IPS-20b (cell line): ENCODE measurements around the gene TCERG1L.

Source experiments
- H3K27ac ChIP-seq: one replicate; pipeline ENCODE4 v1.5.1; 2013; ENCODE audit warnings: low read length
- H3K27me3 ChIP-seq: 2 replicates; pipeline ENCODE4 v1.6.1; 2013; ENCODE audit warnings: mild to moderate bottlenecking, low read length, inconsistent platforms; ENCODE audit not compliant: insufficient read depth
- H3K36me3 ChIP-seq: 2 replicates; pipeline ENCODE4 v1.6.1; 2013; ENCODE audit warnings: low read depth, mild to moderate bottlenecking, inconsistent platforms, low read length, moderate library complexity; ENCODE audit not compliant: insufficient read depth
- H3K4me1 ChIP-seq: 2 replicates; pipeline ENCODE4 v1.6.1; 2013; ENCODE audit warnings: mild to moderate bottlenecking, control low read depth, inconsistent platforms, low read length, moderate library complexity; ENCODE audit not compliant: insufficient read depth
- H3K4me3 ChIP-seq: 2 replicates; pipeline ENCODE4 v1.5.1; 2013; ENCODE audit warnings: mild to moderate bottlenecking, low read length, inconsistent platforms
- H3K9ac ChIP-seq: 2 replicates; pipeline ENCODE4 v1.6.1; 2013; ENCODE audit warnings: low read depth, mild to moderate bottlenecking, inconsistent platforms, low read length, moderate library complexity
- H3K9me3 ChIP-seq: 2 replicates; pipeline ENCODE4 v1.6.1; 2013; ENCODE audit warnings: mild to moderate bottlenecking, low read depth, low read length, inconsistent platforms; ENCODE audit not compliant: insufficient read depth

The TCERG1L gene

DNA sequence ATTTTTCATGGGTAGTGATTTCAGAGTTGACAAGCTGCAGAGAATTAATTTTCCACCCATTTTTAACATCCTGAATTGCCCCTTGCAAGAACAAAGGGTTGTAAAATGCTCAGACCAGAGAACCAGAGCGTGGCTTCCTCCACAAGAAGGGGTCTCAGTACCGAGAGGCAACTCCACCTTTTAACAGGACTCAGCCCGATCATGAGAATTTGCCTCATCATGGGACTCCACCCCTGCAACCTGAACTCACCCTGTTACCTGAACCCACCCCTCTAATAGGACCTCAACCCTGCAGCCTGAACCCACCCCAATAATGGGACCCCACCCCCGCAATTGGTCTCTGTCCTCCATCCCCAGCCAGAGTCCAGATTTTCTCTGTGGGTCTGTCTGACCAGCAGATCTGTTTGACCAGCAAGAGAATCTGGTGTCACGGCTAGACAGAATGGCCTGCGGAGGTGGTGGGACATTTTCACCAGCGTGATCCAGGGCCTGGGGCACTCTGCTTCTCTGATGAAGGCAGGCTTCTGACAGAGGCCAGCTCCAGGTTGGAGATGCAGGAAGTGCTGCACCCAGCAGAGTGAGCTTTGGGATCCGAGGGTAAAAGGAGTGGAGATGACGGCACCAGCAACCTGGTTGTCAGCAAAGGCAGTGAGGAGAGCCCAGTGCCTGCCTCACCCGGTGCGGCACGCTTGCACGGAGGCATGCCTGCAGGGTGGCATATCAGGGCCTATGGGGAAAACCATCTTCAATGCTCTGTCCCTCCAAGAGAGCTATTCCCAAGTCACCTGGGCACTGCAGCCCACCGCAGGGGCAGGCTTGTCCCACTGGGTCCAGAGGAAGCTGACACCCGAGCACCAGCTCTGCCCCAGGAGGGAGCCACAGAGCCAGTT is 136.6 kb downstream of the TCERG1L start:
- Histone ChIP-seq H3K9me3 (peaks cover 6% of the 10 kb centered on the region; the same call in 1 of the 2 replicates), H3K9ac (no peak overlapping the region), H3K4me1 (no peaks in the 10 kb centered on the region), H3K27ac (no peak overlapping the region), H3K36me3 (no peaks in the 10 kb centered on the region), H3K4me3 (no peak overlapping the region), H3K27me3 (no peaks in the 10 kb centered on the region)

DNA sequence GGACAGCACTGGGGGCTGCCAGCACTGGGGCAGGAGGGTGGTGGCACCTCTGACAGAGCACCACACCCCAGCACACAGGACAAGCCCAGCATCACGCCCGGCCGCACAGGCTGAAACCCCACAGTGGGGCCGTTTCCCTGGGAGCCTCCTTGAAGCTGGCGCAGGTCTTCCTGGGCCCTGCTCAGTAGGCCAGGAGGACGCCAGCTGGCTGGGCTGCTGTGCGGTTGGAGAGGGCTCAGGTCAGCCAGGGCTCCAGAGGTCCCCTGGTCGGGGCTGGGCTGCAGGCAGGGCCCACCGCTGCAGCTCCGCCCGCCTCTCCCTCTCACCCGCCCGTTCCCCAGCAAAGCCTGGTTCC is 137.3 kb downstream of the TCERG1L start:
- H3K9ac ChIP-seq: no peak overlapping the region

DNA sequence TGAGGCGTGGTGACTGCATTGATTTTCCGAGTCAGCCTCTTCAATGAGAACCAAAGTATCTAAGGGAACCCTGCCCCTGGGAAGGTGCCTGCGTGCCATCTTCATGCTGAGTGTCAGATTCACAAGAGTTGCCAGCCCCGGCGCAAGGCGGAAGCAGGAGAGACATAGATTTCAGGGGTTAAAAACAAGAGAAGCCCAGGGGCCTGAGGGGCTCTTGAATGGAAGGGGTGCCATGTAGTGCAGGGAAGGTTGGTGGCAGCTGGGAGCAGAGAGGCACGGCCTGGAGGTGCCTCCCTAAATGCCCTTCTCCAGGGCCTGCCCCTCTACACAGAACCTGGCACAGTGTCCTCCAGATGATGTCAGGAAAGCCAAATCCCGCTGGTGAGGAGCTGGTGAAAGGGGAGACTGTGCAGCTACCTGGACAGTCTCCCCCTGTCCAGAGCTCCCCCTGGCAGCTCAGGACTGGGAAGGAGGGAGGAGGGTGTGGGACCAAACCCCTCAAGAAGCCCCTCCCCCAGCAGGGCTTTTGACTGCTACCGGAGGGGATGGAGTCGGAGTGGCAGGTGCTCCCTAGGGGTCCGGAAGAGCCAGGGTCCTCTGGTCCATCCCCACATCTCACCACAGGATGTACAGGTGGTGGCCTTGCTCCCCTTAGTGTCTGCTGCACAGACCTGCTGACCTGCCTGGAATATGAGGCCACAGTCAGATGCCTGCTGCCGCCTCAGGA is 137.9 kb downstream of the TCERG1L start:
- peaks cover 6% of the 10 kb centered on the region; the same call in 1 of the 2 replicates for H3K9me3 ChIP-seq
- H3K27me3 ChIP-seq: no peaks in the 10 kb centered on the region
- no peaks in the 10 kb centered on the region for H3K4me1 ChIP-seq
- no peak overlapping the region for H3K27ac ChIP-seq
- no peaks in the 10 kb centered on the region for H3K36me3 ChIP-seq
- H3K9ac ChIP-seq: no peak overlapping the region
- H3K4me3 ChIP-seq: no peak overlapping the region

More for the DNA sequence above, 137.3 kb downstream of the TCERG1L start:
- H3K27me3 ChIP-seq: no peaks in the 10 kb centered on the region
- no peaks in the 10 kb centered on the region for H3K4me1 ChIP-seq
- no peak overlapping the region for H3K27ac ChIP-seq
- no peaks in the 10 kb centered on the region for H3K36me3 ChIP-seq
- H3K4me3 ChIP-seq: no peak overlapping the region
- H3K9me3 ChIP-seq: peaks cover 6% of the 10 kb centered on the region; the same call in 1 of the 2 replicates

DNA sequence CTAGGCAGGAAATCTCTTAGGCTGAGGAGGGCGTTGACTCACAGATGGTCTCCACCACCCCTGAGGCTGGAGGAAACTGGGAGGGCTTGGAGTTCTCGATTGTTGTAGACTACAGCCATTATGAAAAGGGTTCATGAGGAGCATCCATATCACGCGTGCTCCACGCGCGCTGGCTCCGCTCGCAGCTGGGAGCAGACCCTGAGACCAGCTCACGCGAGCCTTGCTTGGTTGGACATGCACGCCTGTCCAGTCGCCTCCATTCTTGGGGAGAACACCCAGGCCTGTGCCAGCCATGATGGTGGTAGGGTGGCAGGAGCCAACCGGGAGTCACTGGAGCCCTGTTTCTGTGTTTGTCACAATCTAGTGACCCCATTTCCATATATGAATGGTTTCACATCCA is 139.1 kb downstream of the TCERG1L start:
- Histone ChIP-seq H3K9me3 (peaks cover 6% of the 10 kb centered on the region; the same call in 1 of the 2 replicates), H3K27me3 (no peaks in the 10 kb centered on the region), H3K36me3 (no peaks in the 10 kb centered on the region), H3K27ac (no peak overlapping the region), H3K9ac (no peak overlapping the region), H3K4me1 (no peaks in the 10 kb centered on the region), H3K4me3 (no peak overlapping the region)

DNA sequence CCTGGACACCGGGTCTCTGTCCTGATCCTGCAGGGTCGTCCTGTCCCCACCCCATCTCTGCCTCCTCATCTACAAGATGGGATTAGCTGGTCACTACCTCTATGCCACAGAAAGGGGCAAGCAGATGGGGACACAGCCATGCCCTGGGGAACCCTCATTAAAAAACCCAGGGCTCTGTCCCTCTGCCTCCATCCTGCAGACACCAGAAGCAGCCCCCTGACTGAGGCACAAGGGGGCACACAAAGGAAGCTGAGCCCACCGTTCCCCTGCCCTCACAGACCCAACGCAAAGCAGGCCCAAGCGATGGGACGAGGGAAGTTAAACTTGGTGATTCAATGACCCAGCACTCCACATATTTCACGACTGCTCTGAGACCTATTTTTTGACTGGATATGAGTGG is 142.4 kb downstream of the TCERG1L start:
- no peaks in the 10 kb centered on the region for H3K4me1 ChIP-seq
- H3K36me3 ChIP-seq: no peaks in the 10 kb centered on the region
- H3K4me3 ChIP-seq: no peak overlapping the region
- H3K9me3 ChIP-seq: no peaks in the 10 kb centered on the region
- no peaks in the 10 kb centered on the region for H3K27me3 ChIP-seq
- no peak overlapping the region for H3K9ac ChIP-seq
- H3K27ac ChIP-seq: no peak overlapping the region

DNA sequence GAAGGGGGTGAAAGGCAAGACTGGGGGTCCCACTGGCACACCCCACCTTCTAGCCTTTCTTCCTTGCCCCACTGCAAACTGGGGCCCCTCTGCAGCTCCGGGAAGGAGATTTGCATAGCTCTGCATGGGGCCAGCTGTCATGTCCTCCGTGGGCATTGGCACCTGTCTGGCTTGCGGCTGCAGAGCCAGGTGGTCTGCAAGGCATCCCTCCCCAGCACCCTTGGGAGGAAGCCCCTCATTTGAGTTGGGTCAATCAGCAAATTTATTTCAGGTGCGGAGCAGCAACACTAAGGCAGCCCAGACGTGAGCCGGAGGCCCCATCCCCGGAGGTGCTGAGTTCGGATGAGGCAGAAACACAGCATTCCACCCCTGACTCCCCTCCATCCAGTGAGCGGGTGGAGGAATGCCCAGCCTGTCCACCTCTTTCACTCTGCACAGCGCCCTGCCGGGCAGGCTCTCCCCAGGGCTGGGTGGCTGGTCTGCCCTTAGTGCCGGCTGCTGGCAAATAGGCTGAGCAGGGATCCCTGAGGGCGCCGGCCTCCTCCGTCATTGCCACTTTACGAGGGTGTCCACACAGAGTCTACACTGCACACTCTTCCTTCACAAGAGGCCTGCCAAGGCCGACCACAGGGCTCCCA is 143.2 kb downstream of the TCERG1L start:
- no peaks in the 10 kb centered on the region for H3K9me3 ChIP-seq
- no peaks in the 10 kb centered on the region for H3K4me1 ChIP-seq
- H3K9ac ChIP-seq: no peak overlapping the region
- H3K27me3 ChIP-seq: no peaks in the 10 kb centered on the region
- H3K27ac ChIP-seq: no peak overlapping the region
- no peak overlapping the region for H3K4me3 ChIP-seq
- no peaks in the 10 kb centered on the region for H3K36me3 ChIP-seq

DNA sequence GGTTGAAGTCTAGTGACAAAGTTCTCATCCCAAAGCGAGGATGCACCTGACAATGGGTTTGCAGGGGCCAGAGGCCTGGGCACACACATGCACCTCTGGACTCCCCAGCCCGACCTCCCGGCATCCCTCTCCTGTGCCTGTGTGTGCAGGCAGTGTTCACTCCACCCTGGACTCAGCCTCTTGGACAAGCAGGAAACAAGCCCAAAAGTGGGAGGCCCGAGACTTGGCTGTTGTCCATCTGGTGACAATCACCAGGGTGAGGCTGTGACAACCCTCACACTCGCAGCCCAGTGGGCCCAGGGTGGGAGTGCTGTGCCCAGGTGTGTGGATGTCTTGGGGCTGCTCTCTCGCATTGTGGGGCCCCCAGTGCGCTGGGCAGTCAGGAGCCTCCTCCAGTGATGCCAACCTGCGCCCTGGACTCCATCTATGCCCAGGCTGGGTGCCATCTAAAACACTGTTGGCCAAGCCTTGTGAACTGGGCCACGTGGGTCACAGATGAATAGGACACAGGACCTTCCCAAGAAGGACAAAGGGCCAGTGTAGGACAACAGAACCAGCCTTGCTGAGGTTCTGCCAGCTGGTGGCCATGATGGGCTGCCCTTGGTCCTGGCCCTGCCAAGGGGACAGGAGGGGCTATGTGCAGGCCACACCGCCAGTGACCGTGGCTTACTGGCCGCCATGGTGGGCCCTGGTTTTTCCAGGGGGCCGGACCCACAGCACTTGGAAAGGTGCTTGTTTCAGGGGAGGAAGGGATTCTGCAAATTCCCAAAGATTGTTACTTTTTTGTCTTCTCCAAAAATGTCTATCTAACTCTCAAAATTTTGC is 144.3 kb downstream of the TCERG1L start:
- Histone ChIP-seq H3K4me3 (no peak overlapping the region), H3K36me3 (no peaks in the 10 kb centered on the region), H3K27ac (no peak overlapping the region)

DNA sequence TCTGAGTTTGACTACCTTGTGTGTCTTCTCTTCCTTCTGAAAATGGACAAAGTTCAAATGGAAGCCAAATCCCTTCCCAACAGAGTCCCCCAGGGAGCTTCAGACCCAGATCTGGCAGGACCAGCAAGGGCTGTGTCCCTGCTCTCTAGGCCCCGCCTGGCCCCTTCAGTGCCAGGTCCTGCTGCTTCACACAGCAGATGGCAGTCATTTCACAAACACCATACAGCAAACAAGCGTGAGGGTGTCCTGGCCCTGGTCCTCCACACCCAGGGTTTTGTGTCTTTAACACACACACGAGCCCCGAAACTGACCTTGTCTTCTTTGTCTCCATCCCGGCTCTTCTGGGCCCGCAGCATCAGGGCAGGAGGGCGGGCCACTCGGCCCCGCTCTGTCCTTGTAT is 145.0 kb downstream of the TCERG1L start:
- Histone ChIP-seq H3K4me1 (no peaks in the 10 kb centered on the region), H3K36me3 (no peaks in the 10 kb centered on the region), H3K27ac (no peak overlapping the region), H3K4me3 (no peak overlapping the region), H3K27me3 (no peaks in the 10 kb centered on the region), H3K9ac (no peak overlapping the region), H3K9me3 (no peaks in the 10 kb centered on the region)

More for the DNA sequence above, 144.3 kb downstream of the TCERG1L start:
- no peaks in the 10 kb centered on the region for H3K9me3 ChIP-seq
- no peaks in the 10 kb centered on the region for H3K4me1 ChIP-seq
- H3K9ac ChIP-seq: no peak overlapping the region
- no peaks in the 10 kb centered on the region for H3K27me3 ChIP-seq

DNA sequence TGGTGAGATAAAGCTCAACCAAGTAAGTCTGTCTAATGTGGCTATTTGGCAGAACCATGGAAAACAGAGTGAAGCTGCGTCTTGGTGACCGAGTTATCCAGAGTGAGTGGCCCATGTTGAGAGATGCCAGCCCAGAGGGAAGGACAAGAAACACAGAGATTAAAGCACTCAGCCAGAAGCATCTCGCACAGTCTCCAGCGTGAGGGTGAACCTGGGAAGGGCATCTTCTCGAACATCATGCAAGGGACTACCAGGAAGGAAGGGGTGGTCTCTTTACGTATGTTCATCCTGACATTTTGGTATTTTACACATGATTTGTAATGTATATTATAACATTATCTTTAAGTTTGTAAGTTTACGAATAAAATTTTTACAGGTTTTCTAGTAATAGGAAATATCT is 146.4 kb downstream of the TCERG1L start:
- no peak overlapping the region for H3K9ac ChIP-seq
- no peaks in the 10 kb centered on the region for H3K27me3 ChIP-seq
- H3K4me1 ChIP-seq: no peaks in the 10 kb centered on the region

DNA sequence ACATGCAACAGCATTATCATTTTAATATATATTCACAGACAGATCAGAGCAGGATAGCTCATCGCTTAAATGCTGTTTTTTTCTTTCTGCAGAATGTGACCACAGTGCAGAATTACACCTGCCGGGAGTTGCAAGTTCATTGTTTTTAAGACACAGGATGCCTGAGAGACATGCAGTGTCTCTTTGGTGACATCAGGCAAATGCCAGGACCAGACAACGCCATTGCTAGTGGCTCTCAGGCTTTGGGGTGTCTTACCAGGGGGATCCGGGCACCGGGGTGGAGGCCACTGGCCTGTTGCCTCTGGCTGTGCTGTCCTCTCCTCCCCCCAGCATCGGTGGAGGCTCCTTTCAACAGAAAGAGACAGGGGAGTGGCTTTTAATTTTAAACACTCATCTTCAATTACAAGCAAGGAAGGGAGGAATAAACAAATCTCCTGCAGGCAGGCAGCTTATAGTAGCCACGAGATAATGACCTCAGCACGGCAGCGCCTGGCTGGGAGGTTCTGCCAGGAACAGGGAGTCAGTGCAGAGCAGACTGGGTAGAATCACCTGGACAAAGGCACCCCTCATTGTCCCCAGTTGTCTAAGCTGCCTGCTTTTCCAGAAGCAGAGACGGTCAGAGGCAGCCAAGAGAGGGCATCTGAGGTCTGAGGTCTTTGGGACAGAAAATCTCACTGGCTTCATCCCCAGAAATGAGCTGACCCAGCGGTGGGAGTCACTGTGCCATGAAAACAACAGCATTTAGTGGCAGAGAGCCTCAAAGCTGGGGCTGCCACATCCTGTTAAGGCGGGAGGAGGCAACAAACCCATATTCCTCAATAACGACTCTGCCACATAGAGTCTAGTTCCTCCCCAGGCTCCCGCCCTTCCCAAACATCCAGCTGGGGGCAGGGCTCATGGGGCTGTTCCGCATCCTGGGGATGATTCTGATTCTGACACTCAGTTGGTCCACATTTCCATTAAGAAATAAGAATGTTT is 148.4 kb downstream of the TCERG1L start:
- H3K4me3 ChIP-seq: no peak overlapping the region
- H3K27me3 ChIP-seq: no peaks in the 10 kb centered on the region
- no peak overlapping the region for H3K9ac ChIP-seq
- no peaks in the 10 kb centered on the region for H3K36me3 ChIP-seq
- H3K4me1 ChIP-seq: no peaks in the 10 kb centered on the region
- no peak overlapping the region for H3K27ac ChIP-seq
- H3K9me3 ChIP-seq: no peaks in the 10 kb centered on the region

More for the DNA sequence above, 146.4 kb downstream of the TCERG1L start:
- Histone ChIP-seq H3K9me3 (no peaks in the 10 kb centered on the region), H3K36me3 (no peaks in the 10 kb centered on the region), H3K4me3 (no peak overlapping the region), H3K27ac (no peak overlapping the region)
